PC-9 (cell line): ENCODE results near the gene DCAF12.

Source experiments
- CTCF ChIP-seq: fragments of 200-600 bp; sonication (generic); conservative IDR thresholded peaks from 2 replicates; pipeline ENCODE4 v1.6.1; 2017; ENCODE audit warnings: mixed run types, antibody characterized with exemption, mild to moderate bottlenecking, moderate library complexity
- EZH2 ChIP-seq: fragments of 200-600 bp; sonication (generic); IDR thresholded peaks from 2 replicates; pipeline ENCODE4 v1.8.0; 2017; ENCODE audit warnings: antibody characterized with exemption, low read depth

- TF ChIP-seq EZH2 (no peak), CTCF (no peak)
These were observed 23.7 kb downstream of the DCAF12 start for GRCh38 chr9:34102796-34103195.
